ENCODE data around the gene STPG4. TPM values are rescaled to one million over a fixed set of nuclear protein-coding genes. Genes with fewer than 3 reads are reported as not detected.

The STPG4 gene
- total RNA-seq, 1 experiment from 2014 or later, result 0.13 TPM

GRCh38 chr2:47198985-47199451, 43.9 kb upstream of the STPG4 start:
- H3K9me3 Mint-ChIP-seq, result no peaks in the 10 kb centered on the region
- no CpG with 5 or more reads among the region's 3 CpGs for WGBS (ENCODE audit: extremely low coverage, insufficient read length, low lambda C conversion rate)
- H3K4me2 ChIP-seq (ENCODE audit: insufficient read depth, insufficient read length, low read length), result no peak overlapping the region

More at GRCh38 chr2:47198985-47199451, 43.9 kb upstream of the STPG4 start:
- Mint-ChIP-seq H3K27ac (no peak overlapping the region), H3K4me1 (peaks cover 15 to 27% of the 10 kb centered on the region in 2 experiments), H3K4me3 (no peak overlapping the region), H3K27me3 (ENCODE audit: low read depth) (no peaks in the 10 kb centered on the region; the same call in 1 of the 2 replicates), H3K36me3 (ENCODE audit: insufficient read depth in 1 of 3, low read depth in 3 of 3) (no peaks in the 10 kb centered on the region)
- no peak for TF ChIP-seq CTCF (conservative IDR thresholded peaks at IDR 0.05)
- no peaks in the 10 kb centered on the region for H3K27me3 ChIP-seq (ENCODE audit: insufficient read depth, low read length)
- no peak overlapping the region for H4K5ac ChIP-seq (ENCODE audit: insufficient read length, low read depth, low read length)
- no peak overlapping the region for H2BK12ac ChIP-seq (ENCODE audit: insufficient read length, low read depth, low read length)
- no peak overlapping the region for H2BK15ac ChIP-seq (ENCODE audit: low read depth, low read length)
- H3K79me2 ChIP-seq (ENCODE audit: insufficient read depth, low read length), result no peaks in the 10 kb centered on the region
- H2BK120ac ChIP-seq (ENCODE audit: low read depth, low read length, poor library complexity, severe bottlenecking), result no peak overlapping the region
- no peak overlapping the region for H2BK5ac ChIP-seq (ENCODE audit: insufficient read length, low read length)
- H2BK20ac ChIP-seq (ENCODE audit: low read depth, low read length, poor library complexity, severe bottlenecking), result no peak overlapping the region
- H3K14ac ChIP-seq (ENCODE audit: insufficient read depth, low read length), result no peak overlapping the region
- no peak overlapping the region for H3K9ac ChIP-seq (ENCODE audit: extremely low read depth, insufficient read length, low read length)
- H3K79me1 ChIP-seq (ENCODE audit: insufficient read depth, low read depth, low read length, poor library complexity, severe bottlenecking), result no peaks in the 10 kb centered on the region
- H4K20me1 ChIP-seq (ENCODE audit: control insufficient read depth, insufficient read depth, insufficient read length), result no peaks in the 10 kb centered on the region
- H3K4me1 ChIP-seq (ENCODE audit: insufficient read depth, low read length), result peaks cover 5% of the 10 kb centered on the region; the same call in 1 of the 2 replicates
- H3K23ac ChIP-seq (ENCODE audit: insufficient read length, low read depth, low read length), result no peak overlapping the region
- H2AFZ ChIP-seq (ENCODE audit: low read length), result no peak overlapping the region
- no peak overlapping the region for H3K56ac ChIP-seq (ENCODE audit: insufficient read length, low read depth, low read length)
- no peak overlapping the region for H3T11ph ChIP-seq (ENCODE audit: low read length)
- no peaks in the 10 kb centered on the region for H3K23me2 ChIP-seq (ENCODE audit: insufficient read length, low read depth, low read length, poor library complexity, severe bottlenecking)
- H3K4ac ChIP-seq (ENCODE audit: low read depth, low read length), result no peak overlapping the region
- H4K8ac ChIP-seq (replicated peaks; ENCODE audit: insufficient read length, low read depth, low read length), result no peak overlapping the region
- no peak overlapping the region for H3K18ac ChIP-seq (ENCODE audit: insufficient read length, low read depth, low read length)
- no peak overlapping the region for H3K27ac ChIP-seq (ENCODE audit: insufficient read length, low read depth, low read length)
- DNase-seq, result no peak
- no peaks in the 10 kb centered on the region for H3K9me3 ChIP-seq (ENCODE audit: control insufficient read depth, low read depth, low read length)
- H2AK5ac ChIP-seq (ENCODE audit: insufficient read length, low read length), result no peak overlapping the region
- H4K91ac ChIP-seq (ENCODE audit: insufficient read length, low read depth, low read length), result no peak overlapping the region
